Kidney tubule cell (primary cell): ENCODE measurements around the gene SGSM1.

Source experiments
- DNase-seq: peaks from one replicate; pipeline ENCODE4 v3.0.0-alpha.2; 2018; ENCODE audit warnings: low spot score

SGSM1 gene

DNA sequence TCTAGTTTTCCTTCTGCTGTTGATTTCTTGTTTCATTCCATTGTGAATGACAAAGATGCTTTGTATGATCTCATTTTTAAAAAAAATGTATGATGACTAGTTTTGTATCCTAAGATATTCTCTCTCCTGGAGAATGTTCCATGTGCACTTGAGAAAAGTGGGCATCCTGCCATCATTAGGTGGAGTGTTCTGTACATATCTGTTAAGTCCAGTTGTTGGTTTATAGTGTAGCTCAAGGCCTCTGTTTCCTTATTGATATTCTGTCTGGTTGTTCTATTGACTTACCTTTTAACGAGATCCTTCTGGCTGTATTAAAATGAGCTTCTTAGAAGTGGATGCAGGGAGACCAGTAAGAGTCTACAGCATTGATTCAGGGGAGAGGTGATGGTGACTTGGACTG lies 35.2 kb downstream of the SGSM1 start:
- no peak for DNase-seq

DNA sequence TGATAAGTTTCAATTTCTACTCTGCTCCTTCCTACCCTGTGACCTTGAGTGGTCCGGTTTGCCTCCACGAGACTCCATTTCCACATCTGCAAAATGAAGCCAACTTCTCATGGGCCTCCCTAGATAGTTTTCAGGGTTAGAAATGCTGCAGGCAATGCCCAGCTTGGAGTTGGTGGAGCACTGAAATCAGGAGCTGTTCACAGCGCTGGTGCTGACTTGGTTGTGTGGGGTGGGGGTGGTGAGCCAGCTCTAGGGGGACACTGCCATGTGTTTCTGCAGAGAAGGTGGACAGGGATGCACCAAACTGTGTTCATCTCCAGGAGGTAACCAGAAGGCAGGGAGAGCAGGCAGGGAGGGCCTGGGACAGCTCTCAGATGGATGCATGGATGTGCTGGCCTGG lies 37.0 kb downstream of the SGSM1 start:
- DNase-seq: no peak

DNA sequence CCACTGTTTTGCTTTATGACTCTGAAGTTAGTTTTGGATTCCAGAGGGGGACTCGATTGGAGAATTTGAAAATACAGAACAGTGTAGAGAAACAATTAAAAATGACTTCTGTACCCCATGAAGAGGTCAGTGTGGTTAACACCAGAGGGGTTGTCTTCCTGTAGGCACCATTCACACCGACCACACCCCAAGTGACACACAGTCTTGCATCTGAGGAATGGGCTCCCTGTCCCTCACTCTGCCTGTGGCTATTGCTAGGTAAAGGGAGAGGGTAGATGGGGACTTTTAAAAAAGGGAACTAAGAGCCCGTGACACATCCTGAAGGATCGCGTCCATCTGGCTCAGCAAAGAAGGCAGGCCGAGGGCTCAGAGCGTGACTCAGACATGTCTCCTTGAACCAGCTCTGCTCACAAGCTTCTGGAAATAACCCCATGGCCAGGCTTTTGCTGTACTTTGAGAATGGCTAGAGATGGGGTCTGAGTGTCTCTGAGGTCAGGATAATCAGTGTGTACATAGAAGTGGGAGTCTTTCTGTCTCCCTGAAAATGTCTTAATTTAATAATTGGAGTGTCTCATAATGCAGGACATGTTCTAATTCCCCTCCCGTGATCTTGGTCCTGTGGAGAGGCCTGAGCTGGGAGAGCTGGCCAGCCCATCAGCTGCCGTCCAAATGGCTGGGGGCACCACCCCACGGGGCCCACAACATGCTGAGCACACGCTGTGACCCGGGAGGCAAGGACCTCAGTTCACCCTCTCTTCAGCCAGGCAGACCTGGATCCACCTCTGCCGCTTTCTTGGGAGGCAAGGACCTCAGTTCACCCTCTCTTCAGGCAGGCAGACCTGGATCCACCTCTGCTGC lies 39.3 kb downstream of the SGSM1 start:
- no peak for DNase-seq

DNA sequence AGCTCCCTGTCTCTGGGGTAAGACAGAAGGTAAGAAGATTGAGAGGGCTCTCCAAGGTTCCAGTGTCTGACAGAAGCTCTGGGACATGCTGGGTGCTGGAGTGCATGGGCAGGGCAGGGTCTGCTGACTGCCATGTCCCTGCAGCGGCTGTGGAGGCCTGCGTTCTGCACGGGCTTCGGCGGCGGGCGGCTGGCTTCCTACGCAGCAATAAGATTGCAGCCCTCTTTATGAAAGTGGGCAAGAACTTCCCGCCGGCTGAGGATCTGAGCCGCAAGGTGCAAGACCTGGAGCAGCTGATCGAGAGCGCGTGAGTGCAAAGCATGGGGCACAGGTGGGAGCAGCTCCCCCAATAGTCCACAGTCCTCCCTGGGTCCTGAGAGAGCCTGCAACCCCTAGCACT lies 41.5 kb downstream of the SGSM1 start:
- DNase-seq: no peak

DNA sequence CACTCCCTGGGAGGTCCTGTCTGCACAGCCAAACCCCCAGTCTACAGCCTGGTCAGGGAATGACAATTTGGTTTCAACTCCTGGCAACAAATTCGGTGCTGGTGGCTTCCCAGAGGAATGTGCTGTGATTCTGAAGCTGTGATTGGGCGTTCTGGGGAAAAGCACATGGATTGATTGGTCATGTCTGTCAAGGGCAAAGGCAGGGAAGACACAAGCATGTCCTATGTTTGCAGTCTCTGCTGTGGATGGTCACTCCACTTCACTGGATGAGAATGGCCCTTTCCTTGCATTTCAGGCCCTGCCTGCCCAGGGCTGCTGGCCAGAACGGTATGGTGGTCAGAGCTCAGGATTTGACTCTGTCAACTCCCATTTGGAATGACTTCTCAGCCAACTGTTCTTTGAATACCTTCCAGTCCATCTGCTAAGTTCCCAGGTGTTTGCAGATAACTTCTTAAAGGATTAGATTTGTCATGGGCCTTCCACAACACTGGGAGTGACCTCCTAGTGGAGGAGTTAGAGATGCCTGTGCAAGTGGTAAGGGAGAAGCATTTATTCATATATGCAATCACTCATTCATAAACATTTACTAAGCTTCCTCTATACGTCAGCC lies 42.7 kb downstream of the SGSM1 start:
- no peak for DNase-seq

DNA sequence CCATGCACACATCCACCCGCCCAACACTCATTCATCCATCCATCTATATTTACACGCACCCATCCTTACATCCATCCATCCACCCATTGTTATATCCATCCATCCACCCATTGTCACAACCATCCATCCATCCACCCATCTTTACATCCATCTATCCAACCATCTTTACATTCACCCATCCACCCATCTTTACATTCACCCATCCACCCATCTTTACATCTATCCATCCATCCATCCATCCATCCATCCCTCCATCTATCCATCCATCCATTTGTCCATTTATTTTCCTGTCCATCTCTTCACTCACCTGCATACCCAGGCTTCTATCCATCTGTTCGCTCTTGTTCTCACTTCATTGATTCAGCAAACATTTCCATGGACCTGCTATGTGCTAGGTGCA lies 49.8 kb downstream of the SGSM1 start:
- no peak for DNase-seq

DNA sequence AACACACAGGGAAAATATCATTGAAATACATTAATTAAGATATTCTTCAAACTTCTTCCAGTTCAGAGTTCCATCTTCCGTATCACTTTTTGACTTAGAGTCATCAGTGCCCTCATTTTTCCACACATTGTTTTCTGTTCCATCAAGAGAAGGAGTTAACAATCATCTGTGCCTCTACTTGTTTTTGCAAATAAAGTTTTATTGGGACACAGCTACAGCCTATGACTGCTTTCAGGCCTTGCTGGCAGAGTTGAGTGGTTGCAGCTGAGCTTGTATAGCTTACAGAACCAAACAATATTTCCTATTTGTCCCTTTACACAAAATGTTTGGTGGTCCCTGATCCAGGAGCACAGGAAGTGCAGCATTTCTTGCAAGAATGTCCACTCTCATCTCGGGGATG lies 51.6 kb downstream of the SGSM1 start:
- DNase-seq: no peak

DNA sequence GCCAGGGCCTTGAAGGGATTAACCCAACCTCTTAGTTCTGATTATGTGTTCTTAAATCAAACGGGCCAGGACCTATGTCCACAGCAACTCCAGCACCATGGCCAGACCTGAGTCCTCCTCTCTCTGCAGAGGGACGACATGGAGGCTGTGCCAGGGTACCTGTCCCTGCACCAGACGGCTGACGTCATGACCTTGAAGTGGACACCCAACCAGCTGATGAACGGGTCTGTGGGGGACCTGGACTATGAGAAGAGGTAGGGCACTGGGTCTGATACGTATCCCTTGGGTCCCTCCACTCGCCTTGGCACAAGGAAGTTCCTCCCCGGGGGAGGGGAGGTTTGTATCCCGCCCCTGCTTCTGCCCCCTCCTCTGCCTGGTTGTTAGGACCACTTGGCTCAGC lies 53.6 kb downstream of the SGSM1 start:
- no peak for DNase-seq

DNA sequence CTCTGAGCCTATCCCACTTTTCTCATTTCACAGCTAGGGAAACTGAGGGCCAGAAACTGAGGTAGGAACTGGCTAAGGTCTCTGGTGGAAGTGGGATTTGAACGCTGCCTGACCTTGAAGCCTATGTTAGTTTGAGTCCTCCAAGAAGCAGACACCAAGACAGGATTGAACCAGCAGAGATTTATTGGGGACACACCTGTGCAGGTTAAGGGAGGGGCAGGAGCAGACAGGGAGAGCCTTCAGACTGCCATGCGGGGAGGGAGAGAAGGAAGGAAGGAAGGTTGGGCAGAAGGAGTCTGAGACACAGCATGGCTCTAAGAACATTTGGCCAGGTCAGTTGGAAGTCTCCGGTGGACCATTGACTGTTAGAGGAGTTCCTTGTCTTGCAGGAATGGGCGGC lies 59.5 kb downstream of the SGSM1 start:
- no peak for DNase-seq

DNA sequence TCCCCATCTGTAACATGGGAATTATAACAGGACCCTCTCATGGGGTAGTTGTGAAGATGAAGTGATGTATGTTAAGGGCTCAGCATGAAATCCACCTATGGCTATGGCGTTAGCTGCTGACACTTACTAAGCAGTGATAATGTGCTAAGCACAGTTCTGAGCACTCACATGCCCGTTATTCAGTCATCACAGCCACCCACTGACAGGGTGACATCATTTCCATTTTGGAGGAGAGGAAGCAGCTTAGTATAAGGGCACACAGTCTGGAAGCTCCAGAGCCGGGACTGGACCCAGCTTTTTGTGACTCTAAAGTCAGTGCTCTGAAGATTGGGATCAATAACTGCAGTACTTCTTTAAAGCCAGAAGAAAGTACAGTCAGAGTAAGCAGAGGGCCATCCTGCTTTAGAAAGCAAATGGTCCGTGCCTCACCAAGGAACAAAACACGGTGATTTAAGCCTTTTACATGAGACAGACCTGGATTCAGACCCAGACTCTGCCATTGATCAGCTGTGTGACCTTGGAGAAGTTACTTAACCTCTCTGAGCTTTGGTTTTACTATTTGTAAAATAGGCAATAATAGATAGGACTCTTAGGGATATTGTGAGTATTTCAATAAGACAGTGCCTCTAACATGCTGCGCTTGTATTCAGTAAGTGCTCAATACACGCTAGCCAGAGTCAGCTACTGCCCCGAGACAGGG lies 61.5 kb downstream of the SGSM1 start:
- DNase-seq: no peak

DNA sequence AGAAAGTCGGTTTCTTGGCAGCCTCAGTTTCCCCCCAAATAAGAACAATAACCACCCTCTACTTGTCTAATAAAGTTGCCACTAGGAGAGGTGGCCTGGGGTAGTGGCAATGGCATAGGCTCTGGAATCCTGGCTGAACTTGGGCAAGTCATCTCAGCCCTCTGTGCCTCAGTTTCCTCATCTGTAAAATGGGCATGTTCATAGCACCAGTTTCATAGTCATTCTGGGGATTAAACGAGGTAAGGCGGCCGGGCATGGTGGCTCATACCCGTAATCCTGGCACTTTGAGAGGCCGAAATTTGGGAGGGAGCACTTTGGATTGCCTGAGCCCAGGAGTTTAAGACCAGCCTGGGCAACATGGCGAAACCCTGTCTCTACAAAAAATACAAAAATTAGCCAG lies 63.0 kb downstream of the SGSM1 start:
- no peak for DNase-seq

DNA sequence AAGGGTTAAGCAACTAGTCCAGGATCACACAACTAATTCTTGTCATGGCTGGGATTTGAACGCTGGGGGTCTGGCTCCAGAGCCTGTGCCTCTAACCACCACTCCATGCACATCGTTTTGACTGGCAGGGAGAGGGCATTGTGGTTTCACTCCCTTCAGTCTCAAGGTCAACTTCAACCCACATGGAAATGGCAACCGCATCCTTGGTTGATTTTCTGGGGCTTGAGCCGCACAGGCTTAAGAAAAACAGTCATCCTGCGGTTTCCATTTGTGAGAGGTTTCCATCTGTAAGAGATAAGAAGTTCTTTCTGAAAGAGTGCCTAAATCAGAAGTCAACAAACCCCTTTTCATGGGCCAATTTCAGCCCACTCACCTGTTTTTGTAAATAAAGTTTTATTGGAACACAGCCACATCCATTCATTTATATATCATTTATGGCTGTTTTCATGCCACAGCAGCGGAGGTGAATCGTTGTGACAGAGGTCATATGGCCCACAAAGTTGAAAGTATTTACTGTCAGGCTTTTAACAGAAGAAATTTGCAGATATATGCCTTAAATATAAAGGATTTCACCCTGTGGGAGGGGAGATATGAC lies 65.7 kb downstream of the SGSM1 start:
- DNase-seq: no peak

DNA sequence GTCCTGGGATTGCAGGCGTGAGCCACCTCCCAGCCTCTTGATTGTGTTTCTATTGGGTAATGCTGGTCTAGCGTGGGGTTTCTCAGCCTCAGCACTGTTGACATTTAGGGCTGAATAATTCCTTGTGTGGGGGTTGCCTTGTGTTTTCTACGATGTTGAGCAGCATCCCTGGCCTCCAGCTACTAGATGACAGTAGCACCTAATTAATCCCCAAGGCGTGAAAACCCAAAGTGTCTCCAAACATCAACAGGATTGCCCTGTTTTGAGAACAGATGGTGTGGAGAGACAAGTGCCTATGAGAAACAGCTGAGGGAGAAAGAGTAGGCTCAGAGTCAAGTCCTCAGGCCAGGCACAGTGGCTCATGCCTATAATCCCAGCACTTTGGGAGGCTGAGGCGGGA lies 67.2 kb downstream of the SGSM1 start:
- no peak for DNase-seq

DNA sequence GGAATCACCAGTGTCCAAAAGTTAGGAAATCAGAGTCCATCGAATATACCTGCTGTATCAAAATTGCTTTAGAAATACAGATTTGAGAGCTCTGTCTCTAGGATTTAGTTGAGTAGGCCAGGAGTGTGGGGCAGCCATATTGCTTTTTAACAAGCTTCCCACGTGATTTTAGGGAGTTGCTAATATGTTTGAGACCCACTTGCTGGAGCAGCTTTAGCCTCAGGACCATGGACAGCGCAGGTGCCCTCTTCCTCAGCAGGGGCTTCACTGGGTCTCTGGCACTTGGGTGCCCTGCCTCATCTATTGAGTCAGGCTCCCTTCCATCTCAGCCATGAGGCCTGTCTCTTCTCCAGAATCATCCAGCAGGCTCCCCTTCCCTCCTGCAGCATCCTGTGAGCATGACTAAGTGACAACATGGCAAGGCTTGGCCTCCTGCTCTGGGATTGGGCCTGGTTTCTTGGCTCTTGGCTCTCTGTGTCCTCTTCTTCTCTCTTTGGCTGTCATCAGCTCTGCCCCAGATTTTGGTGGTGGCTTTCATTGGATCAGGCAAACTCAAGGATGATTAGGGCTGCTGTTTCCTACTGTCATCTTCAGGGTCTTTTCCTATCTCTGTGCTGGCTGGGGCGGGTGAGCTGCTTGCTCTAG lies 70.0 kb downstream of the SGSM1 start:
- peak; percentile 7 for DNase-seq

DNA sequence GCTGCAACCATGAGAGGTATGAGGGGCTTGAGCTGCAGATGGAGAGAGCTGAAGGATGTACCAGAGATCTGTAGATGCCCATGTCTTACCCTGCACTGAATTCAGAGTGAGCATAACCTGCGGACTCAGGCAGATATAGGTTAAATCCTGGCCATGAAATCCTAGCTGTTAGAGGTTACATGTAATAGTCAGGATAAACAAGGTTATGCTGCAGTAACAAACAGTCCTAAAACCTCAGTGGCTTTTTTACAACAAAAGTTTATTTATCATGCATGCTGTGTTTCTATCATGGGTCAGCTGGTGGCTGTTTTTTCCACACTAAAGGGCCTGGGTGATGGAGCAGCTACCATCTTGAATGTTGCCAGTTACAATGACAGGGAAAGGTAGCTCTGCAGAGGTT lies 70.7 kb downstream of the SGSM1 start:
- DNase-seq: no peak

DNA sequence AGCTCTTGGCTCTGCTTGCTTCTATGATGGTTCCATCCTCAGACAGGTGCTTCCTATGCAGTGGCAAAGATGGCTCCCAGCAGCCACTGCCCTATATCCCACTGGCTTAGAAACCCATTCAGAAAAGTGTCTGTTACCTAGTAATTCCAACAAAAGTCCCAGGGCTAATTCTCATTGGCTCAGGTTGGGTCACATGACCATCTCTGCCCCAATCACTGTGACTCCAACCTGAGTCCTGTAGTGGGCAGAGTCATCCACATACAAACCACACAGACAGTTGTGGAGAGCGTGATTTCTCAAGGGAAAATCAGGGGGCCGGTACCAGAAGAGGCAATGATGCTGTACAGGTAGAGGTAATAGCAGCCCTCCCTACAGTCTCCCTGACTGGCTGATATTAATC lies 73.0 kb downstream of the SGSM1 start:
- no peak for DNase-seq

DNA sequence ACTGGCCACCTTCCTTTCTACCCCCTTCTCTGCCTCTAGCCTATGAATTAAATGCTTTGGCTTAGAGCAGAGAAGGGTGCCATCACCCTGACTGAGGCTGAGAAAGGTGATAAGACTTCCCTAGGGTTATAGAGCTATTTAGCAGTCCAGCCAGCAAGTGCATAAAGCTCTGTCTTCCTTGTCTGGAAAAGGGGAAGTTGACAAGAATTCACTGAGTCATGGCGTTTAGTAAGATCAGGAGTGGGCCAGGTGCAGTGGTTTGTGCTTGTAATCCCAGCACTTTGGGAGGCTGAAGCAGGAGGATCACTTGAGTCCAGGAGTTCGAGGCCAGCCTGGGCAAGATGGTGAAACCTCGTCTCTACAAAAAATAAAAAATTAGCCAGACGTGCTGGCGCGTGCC lies 77.4 kb downstream of the SGSM1 start:
- no peak for DNase-seq

DNA sequence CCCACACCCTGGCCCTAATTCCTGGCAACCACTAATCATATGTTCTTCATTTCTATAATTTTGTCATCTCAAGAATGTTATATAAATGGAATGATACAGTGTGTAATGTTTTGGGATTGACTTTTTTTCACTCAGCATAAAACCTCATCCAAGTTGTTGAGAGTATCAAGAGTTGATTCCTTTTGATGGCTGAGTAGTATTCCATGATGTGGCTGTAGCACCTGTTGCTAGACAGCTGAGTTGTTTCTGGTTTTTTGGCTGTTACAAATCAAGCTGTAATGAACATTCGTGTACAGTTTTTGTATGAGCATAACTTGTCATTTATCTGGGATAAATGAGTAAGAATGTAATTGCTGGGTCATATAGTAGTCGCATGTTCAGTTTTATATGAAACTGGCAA lies 81.2 kb downstream of the SGSM1 start:
- no peak for DNase-seq

DNA sequence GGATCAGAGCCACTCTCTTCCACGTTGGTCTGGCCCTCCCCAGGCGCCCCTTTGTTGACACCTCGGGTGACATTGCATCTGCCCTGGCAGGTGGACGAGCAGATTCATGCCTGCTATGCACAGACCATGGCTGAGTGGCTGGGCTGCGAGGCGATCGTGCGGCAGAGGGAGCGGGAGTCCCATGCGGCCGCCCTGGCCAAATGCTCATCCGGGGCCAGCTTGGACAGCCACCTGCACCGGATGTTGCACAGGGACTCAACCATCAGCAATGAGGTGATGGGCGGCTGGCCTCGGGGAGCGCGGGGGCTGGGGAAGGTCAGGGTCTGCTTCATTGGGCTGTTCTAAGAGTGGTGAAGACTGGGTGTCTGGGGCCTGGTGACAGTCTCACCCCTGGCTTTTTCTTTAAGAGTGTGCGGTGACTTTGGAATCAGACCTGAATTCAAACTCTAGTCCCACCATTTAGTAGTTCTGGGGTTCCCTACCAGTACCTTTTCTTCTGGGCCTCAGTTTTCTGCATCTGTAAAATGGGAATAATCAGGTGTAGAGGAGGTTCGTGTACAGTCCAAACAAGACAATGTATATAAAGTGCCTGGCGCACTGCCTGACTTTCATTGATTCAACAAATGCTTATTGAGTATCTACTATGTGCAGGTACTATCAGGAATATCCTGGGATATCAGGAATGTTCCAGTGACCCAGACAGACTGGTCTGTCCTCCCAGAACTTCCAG lies 87.5 kb downstream of the SGSM1 start:
- DNase-seq: no peak

DNA sequence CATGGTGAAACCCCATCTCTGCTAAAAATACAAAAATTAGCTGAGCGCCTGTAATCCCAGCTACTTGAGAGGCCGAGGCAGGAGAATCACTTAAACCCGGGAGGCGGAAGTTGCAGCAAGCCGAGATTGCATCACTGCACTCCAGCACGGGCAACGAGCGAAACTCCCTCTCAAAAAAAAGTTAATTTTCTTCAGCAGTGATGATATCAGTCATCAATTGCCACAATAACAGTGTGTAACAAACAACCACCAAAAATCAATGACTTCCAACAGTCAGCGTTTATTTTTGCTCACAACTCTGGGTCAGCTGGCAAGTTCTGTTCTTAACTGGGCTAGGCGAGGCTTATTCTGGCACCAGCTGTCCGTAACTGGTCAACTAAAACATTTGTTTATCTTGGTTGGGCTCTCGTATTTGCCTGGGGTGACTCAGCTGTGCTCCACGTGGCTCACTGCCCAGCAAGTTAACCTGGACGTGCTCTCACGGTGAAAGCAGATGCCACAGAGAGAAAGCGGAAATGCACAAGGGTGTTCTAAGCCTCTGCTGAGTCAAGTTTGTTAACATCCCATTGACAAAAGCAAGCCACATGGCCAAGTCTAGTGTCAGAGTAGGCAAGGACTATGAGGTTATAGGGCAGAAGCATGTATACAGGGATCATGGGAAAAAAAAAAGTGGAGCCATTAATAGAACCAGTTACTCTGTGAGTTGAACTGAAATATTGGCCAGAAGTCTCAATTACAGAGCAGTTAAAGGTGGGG lies 88.4 kb downstream of the SGSM1 start:
- DNase-seq: peak; percentile 99

DNA sequence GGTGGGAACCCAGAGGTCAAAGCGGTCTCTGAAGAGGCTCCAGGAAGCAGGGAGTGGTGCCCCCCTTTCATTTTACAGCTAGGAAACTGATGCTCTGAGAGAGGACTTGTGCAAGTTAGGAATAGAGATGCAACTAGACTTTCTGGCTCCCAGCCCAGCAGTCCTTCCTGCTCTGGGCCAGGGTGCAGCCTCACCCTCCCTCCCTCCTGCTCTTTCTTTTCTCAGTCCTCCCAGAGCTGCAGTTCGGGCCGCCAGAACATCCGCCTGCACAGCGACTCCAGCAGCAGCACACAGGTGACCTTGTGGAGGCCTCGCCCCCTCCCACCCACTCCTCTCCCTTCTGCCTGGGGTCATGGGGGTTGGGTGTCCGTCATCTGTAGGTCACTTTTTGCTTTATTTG lies 89.0 kb downstream of the SGSM1 start:
- DNase-seq: peak; percentile 51
